ENCODE results near the gene MICAL3.
A peak's percentile ranks its signal among the peaks of the same experiment; 100 is the strongest.
"Not testable (repeated sequence)": the region's sequence is repeated elsewhere in the genome, so short reads cannot be mapped to it uniquely, and the experiment has no call there.

Gene MICAL3

DNA sequence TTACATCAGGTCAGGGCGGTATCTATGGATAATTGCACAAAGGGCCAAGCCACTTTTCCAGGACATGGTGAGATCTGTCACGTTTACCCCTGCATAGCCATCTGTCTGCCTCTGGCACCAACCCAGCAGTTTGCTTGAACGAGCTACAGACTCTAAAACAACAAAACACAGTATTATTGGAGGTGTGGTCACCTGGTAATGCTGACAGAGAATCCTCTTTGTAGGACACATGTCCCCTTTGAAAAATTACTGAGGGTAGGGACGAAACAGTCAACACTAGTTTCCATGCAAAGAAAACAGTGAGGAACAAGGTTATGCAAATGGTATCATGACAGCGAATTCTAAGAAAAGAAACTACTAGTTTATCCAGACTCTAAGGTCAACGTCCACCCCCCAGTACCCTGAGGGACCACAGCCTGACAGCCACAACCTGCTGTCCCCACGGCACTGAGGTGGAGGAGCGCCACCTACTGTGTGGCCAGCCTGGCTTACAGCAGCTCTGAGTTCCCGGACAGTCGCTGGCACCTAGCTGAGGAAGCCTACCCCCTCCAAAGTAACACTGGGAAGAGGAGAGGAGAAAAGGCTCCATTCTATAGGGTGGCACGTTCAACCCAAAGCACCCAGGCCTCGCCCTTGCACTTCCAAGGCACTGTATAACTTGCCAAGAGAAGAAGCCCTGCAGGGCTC is 132.7 kb downstream of the MICAL3 start:
- peak in 32 of 56 donors; percentile 6 to 72 (median 36) for DNase-seq

DNA sequence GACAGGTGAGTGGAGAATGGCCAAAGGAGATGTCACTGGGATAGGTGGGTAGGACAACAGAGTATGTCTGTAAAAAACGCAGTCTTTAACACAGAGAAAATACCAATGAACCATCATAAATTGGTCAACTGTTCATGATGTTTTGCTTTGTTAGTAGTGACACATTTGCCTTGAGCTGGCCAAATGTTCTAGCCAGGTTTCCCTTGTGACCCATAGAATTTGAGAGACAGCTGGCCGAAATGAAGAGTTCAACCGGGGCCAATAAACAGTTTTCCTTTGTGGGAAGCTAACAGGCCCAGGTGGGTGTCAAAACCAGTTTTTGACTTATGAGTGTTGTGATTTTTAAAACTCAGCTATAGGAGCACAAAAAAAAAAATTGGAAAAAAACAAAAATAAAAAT is 133.5 kb downstream of the MICAL3 start:
- DNase-seq = no peak

DNA sequence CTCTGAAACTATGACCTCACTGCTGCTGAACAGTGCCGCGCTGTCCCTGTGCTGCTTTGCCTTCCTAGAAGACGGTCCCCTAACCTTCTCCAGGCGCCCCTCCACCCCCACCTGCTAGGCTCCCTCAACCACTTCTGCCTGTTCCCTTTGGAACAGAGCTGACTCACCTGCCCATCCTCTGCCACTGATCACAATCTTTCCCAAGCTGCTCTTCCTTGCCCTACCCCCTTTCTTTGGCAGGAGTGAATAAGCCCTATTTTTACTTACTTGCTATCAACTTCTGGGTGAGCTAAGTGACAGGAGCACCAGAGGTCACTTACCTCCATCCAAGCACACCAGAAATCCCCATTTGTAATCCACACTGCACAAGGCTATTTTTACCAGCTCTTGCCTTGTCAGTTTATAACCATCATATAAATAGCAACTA is 134.1 kb downstream of the MICAL3 start:
- no peak for DNase-seq

DNA sequence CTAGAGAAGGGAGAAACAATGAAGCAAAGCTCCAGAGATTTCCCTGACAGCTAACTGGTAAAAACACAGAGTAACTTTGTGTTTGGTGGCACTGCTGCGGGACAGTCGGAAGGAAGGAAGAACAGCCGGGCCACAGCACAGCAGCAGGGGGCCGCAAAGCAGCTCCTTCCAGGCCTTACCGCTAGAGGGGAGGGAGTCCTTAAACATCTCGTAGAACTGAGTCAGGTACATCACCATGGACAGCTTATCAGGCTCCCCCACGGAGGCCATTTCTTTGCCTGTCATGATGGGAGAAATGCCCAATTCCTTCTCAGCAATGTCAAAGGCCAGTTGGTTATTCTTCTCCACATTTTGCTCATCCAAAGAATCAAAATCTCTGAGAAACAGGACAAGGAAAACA is 135.5 kb downstream of the MICAL3 start:
- no peak for DNase-seq

DNA sequence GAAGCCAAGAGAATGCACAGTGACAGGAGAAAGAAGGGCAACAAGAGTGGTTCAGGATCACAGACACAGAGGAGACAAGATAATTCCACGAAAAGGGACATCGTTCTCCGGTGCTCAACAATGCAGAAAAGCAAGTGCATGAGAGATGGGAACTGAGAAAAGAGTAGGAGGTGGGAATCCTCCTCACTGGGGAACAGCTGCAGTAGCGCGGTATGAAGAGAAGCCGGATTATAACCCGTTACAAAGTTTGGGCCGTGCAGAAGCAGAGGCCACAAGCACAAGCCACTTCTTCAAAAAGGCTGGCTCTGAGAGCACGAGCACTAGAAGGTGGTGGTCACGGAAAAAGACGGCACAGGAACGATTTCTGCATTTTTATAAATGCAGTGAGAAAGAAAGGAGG is 135.9 kb downstream of the MICAL3 start:
- no peak for DNase-seq

DNA sequence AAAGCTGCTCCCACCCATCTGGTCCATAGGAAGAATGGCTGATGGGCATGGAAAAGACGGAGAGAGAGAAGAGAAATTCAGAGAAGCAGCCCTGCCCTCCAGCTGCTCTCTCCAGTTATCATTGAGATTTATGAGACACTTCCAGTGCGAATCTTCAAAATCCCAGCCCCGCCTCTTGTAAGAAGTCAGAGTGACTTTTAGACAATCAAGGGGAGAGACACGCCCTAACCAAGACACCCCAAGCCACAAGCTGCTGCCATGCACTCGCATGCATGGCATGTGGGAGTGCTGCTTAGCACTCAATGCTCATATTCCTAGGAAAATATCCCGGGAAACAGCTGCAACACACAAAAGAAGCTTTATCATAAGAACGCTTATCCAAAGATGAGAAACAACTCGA is 139.5 kb downstream of the MICAL3 start:
- peak in 1 of 56 donors; percentile 21 for DNase-seq

DNA sequence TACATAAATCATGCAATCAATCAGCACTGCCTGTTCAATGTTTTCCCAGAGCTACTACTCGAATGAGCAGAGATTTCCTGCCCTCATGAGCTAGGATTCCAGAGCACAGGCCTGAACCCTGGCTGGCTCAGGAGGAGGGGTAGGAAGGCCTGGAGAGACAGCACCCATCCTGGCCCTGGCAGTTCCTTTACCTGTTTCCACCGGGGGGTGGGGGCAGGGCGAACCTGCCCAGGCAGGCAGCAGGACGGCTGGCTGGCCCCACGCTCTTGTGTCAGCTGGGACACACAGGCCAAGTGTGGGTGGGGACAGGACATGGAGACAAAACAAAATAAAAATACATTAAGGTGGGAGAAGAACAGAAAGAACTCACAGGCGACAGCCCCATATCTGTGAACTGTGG is 140.3 kb downstream of the MICAL3 start:
- no peak for DNase-seq

DNA sequence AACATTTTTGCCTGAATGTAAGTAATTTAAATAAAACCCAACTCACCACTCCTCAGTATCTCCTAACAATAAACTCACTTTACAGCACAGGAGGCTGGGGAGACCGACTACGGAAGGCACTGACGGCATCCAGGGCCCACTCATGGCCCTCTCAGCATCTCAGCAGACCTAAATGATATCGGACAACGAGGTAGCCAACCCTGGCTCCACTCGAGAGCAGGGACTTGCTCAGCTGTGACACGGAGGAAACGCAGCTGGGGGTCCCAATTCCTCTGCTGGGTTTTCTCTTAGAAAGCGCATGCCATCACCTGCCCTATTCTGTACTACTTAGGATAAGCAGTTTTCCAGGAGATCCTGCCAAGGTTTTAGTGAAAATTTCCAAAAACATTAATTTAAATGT is 141.0 kb downstream of the MICAL3 start:
- DNase-seq = no peak

DNA sequence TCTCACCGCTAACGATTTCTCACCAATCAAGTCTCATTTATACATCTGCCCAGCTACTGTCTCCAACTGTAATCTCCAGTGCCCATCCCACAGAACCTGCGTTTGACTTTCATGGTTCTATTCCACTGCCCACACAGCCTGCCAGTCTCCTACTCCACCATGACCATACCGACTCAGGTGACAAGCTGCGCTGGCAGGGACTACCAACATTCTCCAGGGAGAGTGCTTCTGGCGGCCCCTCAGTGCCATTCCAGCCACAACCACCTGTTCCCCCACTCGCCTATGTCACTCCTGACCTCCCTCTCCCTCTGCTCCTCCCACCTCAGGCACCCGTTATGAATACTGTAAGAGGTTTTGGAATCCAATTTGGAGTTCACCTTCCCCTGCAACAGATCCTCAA is 141.6 kb downstream of the MICAL3 start:
- DNase-seq = no peak

DNA sequence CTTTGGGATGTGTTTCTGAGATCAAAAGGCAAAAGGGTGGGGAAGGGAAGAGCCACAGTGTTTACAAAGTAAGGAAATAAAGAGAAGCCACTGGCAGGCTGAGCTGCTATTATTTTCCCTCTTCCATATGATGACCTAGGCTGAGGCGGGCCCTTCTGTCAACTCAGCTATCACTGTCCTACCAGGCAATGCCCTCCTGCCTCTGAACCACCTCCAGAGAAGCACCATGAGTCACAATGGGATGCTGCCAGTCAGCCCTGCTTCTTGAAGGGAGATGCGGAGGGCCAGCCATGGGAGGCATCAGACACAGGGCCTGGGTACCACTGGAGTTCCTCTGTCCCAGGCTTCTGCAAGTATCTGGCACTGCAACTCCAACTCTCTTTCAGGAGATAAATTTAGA is 142.2 kb downstream of the MICAL3 start:
- DNase-seq = no peak

DNA sequence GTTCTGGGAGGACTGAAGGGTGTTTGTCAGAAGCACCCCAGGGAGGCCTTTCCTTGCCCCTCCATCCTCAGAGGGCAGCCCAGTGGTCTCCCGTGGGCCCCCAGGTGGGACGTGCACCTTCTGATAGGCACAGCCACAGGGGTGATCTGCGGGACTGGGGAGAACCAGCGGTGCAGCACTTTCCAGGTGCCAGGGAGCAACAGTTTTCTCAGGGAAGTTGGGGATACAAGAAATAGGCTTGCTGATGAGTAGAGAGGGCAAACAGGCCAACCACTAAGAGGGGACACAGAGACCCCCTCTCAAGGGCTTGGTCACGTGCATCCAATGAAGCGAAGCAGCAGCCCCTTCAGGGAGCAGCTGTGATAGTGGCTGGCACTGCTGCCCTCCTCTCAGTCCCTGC is 143.0 kb downstream of the MICAL3 start:
- DNase-seq = no peak

DNA sequence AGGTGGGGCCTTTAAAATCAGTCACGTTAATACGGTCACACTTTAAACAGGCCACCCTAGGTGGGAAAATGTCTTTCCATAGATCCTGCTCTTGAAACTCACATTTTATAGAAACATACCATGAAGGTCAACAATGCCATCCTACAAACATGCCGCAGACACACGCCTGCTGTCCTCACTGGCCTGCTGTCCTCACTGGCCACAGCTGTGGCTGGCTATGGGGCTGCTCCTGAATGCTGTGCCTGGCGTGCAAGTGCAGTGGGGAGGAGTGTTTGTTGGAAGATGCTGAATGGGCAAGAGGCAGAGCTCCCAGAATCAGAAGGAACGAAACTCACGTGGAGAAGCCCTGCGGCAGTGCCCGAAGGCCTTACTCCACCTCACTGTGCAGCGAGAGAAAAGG is 143.9 kb downstream of the MICAL3 start:
- no peak for DNase-seq

DNA sequence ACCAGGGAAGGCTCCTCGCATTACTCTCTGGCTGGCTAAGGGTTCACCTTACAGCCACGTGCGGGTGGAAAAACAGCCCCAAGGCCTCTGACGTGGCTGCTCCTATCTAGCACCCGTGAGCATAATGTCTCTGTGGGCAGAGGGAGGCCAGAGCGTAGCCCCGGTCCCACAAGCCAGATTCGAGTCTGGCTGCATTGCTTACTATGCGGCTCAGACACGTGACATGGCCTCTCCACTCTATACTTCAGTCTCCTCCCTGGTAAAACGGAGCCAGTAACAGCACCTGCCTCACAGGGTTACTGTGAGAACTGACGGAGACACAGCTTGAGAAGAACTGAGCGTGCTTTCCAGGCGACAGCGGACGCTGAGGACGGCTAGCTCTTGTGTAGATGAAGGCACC is 144.3 kb downstream of the MICAL3 start:
- DNase-seq = no peak

DNA sequence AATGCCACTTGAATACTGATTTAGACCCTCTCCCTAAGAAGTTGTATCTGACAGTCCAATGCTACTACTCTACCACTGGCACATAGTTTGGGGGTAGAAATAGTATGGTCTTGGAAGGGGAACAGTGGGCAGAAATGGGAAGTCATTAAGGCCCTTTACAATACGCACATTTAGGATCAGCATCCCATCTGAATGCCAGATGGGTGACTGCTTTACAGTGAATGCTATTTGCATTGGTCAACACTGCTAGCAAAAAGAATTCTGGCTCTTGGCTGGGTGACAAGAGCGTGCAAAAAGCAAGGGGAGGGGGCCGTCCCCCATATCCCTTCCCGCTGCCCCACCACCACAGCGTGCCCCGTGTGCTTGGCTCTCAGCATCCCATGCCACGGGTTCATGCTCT is 145.4 kb downstream of the MICAL3 start:
- no peak for DNase-seq

DNA sequence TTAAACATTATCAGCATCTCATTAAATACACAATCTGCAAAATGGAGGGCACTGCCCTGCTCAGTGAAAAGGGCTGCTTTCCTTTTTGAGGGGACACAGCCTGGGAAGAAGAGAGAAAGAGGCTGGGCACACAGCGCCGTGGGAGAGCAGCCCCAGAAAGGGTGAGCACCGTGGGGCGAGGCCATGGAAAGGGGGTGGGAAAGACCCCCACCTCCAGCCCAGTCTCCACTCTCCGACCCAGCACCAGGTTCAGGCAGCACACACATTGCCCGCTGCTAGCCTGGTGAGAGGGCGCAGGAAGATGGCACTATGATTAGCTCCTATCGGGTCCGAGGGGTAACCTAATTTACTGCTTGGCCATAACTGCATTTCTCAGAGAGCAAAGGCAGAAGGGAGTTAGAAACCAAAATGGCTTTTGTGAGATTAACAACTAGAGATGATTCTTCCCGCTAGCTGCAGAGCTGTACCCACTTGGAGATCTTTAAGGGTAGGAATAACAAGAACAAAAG is 146.1 kb downstream of the MICAL3 start:
- DNase-seq = no peak

DNA sequence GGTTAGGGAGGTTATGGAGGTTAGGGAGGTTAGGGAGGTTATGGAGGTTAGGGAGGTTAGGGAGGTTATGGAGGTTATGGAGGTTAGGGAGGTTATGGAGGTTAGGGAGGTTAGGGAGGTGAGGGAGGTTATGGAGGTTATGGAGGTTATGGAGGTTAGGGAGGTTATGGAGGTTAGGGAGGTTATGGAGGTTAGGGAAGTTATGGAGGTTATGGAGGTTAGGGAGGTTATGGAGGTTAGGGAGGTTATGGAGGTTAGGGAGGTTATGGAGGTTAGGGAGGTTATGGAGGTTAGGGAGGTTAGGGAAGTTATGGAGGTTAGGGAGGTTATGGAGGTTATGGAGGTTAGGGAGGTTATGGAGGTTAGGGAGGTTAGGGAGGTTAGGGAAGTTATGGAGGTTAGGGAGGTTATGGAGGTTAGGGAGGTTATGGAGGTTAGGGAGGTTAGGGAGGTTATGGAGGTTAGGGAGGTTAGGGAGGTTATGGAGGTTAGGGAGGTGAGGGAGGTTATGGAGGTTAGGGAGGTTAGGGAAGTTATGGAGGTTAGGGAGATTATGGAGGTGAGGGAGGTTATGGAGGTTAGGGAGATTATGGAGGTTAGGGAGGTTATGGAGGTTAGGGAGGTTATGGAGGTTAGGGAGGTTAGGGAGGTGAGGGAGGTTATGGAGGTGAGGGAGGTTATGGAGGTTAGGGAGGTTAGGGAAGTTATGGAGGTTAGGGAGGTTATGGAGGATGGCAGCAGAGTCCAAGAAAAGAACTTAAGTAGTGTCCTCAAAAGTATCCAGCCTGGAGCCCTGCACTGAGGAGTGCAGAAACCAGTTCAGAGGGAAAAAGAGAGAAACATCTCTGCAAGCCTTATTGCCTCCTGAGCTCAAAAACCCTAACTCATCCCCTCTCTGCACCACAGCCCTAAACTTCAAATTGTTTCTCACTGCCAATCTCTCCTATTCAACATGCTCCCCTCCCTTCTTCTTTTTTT is 147.2 kb downstream of the MICAL3 start:
- not testable (repeated sequence) for DNase-seq

DNA sequence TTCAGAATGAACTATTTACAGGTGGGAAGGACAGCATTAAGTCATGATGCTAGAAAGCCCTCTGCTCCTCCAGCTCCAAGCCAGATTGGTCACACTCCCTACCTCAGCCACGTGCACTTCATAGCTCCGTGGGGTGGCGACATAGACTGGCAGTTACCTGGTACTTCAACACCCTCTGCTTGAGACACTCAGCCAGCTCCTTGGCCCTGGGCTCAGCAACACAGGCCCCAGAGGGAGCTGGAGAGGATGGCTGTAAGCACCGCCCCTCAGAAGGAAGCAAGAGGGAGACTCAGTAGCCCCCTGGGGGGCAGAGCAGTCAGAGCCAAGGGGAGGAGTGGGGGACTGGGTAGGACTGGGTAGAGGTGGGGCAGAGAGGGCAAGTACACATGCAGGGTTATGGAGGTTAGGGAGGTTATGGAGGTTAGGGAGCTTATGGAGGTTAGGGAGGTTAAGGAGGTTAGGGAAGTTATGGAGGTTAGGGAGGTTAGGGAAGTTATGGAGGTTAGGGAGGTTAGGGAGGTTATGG is 148.0 kb downstream of the MICAL3 start:
- no peak for DNase-seq

DNA sequence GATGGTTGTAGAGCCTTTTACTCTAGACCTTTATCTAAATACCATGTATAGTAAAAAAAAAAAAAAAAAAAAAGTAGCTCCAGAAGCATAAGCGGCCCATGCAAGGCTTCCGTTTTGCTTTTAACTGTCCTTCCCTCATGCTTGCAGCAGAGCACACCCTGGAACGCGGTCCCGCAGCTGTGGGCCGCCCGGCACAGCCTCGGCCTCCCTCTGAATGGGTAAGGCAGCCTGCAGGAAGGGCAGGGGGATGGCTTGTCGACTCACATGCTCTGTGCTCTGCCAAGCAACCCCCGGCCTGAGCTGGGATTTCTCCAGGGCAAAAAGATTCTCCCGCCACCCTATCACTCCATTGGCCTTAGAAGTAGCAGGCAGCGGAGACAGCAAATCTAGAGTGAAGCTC is 148.7 kb downstream of the MICAL3 start:
- DNase-seq = peak in 4 of 56 donors; percentile 10 to 31 (median 18)

DNA sequence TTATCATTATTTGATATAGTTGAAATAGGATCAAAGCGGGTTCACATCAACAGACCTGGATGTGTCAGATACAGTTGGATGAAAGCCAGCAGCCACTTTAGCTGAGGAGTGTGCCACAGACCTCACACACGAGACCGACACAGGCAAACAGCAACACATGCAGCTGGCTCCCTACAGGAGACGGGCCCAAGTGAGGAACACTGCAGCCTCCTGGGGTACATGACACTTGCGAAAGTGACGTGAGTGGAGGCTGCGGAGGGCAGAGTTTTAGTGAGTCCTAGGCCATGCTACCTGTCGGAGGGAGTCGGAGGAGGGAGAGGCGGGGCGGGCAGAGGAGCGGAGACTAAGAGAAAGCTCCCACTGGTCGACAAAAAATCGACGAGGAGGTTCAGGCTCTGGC is 149.2 kb downstream of the MICAL3 start:
- DNase-seq = no peak

DNA sequence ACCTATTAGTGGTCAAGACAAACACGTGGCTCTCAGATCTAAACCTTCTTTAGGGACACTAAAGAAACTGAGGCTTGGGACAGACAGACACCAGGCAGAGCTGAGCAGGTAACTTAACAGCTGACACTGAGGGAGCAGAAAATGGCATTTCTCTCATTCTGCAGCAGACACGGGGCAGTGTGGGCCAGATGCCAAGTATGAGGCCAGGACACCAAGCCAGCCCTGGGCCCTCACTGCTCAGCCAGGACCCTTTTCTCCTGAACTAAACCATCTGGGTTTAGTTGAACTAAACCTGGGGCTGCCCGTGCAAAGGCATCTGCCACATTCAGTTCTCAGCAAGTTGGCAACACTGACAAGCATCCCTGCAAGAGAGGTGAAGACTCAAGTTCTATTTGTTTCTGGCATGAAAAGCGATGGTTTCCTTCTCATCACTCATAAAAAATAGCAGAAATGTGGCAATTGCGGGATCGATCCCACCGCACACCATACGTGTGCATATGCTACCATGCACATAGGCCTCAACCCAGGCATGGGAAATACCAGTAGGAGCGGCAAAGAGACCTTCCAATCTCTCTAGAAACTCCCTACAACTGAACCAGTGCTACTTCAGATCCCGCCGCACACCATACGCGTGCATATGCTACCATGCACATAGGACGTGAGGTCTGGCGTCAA is 150.0 kb downstream of the MICAL3 start:
- peak in 4 of 56 donors; percentile 22 to 39 (median 34) for DNase-seq

DNA sequence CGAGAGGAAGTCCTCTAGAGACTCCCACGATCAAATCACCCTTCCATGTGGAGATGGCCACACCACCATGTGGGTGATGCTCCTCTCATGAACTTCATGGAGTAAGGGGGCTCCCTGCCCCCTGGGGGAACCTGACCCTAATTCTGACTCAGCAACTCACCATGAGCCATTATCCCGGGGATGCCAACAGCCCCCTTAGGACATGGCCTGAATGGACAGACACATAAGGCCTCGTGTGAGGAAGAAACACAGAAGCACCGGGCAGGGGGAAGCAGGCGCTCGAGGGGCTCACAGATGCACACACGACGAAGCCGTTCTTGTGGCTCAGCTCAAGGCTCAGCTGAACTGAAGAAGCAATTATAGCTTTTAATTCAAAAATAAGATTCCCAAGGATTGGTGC is 150.6 kb downstream of the MICAL3 start:
- DNase-seq = no peak

DNA sequence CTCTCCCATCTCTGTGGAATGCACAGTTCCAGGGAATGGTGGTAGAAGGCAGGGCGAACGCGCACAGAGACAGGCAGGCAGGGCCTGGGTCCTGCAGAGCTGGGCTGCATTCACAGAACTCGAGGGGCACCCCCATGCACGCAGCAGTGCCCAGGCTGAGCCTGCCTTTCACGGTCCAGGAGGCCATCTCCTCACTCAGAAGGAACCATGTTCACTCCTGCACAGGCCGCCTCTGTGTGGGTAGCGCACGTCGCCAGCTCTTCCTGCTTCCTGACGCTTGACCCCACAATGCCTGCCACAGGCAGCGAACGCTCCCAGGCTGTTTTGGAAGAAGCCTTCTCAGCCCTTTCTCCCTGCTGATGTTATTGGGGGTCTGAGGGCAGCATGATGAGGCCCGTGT is 151.2 kb downstream of the MICAL3 start:
- no peak for DNase-seq
